NCI-H2081 (cell line): ENCODE data around the gene TNS3.

ENCODE experiments used
- DNase-seq, 2 experiments: peaks; one replicate each; lab custom pipeline; 2025; lab: John Stamatoyannopoulos, UW

The TNS3 gene

DNA sequence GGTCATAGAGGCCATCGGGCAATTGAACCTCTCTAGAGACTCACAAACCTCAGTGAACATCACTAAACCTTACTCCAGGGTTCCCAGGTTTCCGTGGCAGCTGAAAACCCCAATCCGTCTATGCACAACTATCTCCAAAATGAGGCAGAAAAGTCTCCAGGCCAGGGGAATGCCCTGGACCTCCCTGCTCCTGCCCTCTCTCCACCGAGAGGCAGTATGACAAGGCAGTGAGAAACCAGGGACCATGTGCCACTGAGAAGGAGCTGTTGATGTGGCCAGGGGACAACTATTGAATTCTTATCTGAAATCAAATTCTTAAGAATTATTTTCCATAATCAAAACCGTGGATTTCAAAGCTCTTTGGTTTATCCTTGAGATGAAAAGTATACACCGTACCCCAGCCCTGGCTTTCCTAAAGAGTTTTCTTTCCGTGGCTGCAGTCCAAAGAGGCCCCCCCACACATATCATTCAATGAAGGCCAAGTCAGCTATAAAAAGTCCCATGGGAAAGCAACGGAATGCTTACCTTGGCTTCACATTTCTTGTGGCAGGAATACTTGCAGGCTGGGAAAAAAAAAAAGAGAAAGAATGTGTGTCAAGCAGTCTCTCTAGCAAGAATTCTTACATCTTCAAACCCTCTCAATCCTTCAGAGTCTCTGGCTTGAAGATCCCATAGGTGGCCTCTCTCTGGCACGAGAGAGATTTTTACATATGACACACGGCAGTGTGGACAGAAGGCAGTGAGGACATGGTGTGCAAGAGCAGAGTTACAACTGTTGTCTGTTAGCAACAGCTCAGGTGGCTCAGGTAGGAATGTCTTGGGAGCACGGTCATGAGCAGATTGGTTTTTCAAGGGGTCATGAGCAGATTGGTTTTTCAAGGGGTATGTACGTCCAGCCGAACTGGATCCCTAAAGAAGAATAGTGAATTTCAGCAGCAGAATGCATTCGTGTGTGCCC lies 75.2 kb downstream of the TNS3 start:
- DNase-seq, result no peak

- DNase-seq, result no peak
Observed at GRCh38 chr7:47505312-47506007, 76.5 kb downstream of the TNS3 start.

- no peak for DNase-seq
Observed at GRCh38 chr7:47504551-47505311, 77.2 kb downstream of the TNS3 start.

DNA sequence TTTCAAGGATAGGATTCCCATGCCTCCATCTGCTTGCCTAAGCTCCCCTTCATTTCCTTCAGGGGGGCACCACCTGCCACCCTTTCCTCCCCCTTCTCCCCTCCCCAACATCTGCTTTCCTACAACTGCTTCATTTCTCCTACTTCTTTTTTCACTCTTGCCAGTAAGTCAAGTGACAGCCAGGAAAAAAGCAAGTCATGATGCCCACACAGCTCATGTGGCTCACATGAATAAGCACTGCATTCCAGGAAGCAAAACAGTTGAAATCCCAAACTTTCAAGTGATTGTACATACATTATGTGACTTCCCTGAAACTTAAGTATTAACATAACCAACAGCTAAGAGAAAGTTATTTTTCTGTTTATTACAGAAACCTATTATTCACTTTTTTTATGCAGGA lies 78.6 kb downstream of the TNS3 start:
- no peak for DNase-seq

DNA sequence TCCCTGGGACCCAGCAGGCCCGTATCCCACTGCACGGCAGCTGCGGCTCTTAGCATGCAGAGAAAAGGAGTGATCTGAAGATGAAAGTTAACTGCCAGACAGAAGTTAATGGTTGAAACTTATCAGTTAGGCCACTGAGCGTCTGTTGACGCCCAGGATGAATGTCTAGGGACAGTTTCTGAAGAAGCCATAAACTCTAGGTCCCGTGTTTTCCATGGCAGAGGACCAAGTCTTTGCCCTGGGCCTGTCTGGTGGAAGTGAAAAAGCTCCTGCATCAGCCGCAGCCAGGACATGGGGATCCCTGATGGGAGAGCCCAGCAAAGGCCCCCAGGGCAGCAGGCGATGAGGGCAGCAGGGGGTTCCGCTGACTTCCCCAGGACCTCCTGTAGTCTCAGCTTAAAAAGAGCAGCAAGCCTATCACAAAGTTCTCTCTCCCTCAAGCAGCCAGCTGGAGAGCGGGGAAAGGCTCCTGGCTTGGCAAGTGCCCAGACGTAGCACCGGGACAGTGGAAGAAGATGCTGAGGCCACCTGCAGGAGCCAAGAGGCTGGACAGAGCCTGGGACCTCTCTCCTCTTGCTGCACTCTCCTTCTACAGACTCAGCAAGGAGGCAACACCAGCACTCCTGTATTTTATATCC lies 79.6 kb downstream of the TNS3 start:
- no peak for DNase-seq

- DNase-seq, result no peak
Observed at GRCh38 chr7:47501406-47501805, 80.5 kb downstream of the TNS3 start.

DNA sequence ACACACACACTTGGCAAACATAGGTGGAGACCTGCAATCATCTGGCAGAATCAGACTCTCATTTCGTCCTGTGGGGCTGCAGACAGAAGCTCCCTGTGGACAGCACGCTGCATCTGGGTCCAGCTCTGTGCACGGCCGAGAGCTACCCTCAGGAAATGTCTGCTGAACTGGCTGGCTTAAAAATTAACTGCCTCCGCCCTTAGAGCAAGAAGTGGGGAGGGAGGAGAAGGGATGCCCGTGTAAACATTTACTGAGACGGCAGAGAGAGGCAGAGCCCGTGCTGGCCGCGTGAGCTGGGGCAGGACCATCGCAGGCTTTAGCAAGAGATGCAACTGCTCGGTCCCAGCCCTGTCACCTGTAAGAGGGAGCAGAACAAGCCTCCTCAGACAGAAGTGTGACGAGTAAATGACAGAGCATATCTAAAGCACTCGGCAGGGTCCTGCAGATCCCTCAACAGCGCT lies 81.8 kb downstream of the TNS3 start:
- DNase-seq, result no peak

- DNase-seq, result no peak
Observed at GRCh38 chr7:47498229-47499056, 83.5 kb downstream of the TNS3 start.

- peak in 1 of 2 experiments; percentile 23 for DNase-seq
Observed at GRCh38 chr7:47497367-47498096, 84.4 kb downstream of the TNS3 start.

GRCh38 chr7:47496666-47497065 lies 85.2 kb downstream of the TNS3 start:
- DNase-seq, result no peak

- peak; percentile 34 to 69 for DNase-seq
Observed at GRCh38 chr7:47496056-47496665, 85.8 kb downstream of the TNS3 start.

- DNase-seq, result no peak
Observed at GRCh38 chr7:47493976-47494911, 87.7 kb downstream of the TNS3 start.

DNA sequence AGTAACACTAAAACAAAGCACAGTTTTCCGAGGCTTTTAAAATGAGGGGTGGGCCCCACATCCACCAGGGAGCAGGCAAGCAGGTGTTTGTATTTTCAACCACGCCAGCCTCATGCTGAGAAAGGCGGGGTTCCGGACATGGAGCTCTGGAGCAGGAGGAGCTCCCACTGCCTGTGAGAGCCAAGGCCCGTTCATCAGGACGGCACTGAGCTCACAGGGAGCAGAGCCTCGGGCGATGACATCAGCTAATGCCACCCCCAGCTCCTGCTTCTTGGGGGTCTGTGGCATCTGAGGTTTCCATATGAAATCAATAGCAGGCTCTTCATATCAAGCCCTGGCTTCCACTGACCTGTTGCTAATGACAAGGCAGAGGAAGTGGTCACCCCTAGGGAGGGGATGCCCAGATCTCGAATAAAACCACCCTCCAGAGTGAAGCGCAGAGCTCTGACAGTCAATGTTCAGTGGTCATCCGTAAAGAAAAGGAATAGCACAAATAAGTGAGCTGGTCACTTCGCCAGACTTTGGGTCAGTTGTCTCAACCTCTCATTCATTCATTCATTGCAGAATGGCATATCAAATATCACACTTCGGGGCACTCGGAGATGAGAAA lies 89.1 kb downstream of the TNS3 start:
- peak; percentile 96 to 98 for DNase-seq

GRCh38 chr7:47490501-47491265 lies 91.2 kb downstream of the TNS3 start:
- DNase-seq, result no peak

DNA sequence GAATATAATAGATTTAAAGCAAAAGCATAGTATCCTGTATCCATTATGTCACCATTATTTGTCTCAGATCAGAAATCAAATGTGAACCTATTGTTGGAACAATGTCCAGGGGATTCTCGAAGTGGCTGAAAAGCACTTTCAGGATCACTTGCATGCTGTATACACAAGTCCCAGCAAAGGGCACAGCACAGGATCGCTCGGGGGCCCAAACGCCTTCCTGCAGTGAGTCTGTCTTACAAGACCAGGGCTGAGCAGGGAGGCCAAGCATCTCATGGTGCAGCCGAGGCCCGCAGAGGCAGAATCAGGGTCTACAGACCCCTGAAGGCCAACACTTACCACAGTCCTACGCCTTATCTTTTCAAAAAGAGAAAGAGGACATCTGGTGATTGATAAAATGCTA lies 92.3 kb downstream of the TNS3 start:
- no peak for DNase-seq

- no peak for DNase-seq
Observed at GRCh38 chr7:47488969-47489342, 93.0 kb downstream of the TNS3 start.

- DNase-seq, result no peak
Observed at GRCh38 chr7:47488201-47488968, 93.5 kb downstream of the TNS3 start.
